Neuronal stem cell (in vitro differentiated cells): ENCODE data around the gene ARMH1.
"Not testable (repeated sequence)": the region's sequence is repeated elsewhere in the genome, so short reads cannot be mapped to it uniquely, and the experiment has no call there.

Source experiments
- DNase-seq: peaks from one replicate; pipeline ENCODE4 v3.0.0-alpha.2; 2013; ENCODE audit warnings: low spot score
- H2AFZ ChIP-seq: one replicate; pipeline ENCODE4 v1.6.1; 2013; ENCODE audit warnings: mild to moderate bottlenecking, low read length, inconsistent platforms
- H2AK5ac ChIP-seq: 2 replicates; pipeline ENCODE4 v1.6.1; 2013; ENCODE audit warnings: low read depth, mild to moderate bottlenecking, inconsistent platforms, low read length, moderate library complexity, mixed read lengths
- H2BK120ac ChIP-seq: 2 replicates; pipeline ENCODE4 v1.6.1; 2013; ENCODE audit warnings: low read depth, mild to moderate bottlenecking, inconsistent platforms, low read length, moderate library complexity, mixed read lengths
- H2BK12ac ChIP-seq: one replicate; pipeline ENCODE4 v1.6.1; 2013; ENCODE audit warnings: low read length, inconsistent platforms
- H2BK15ac ChIP-seq: 2 replicates; pipeline ENCODE4 v1.6.1; 2013; ENCODE audit warnings: mild to moderate bottlenecking, low read length, inconsistent platforms, mixed read lengths
- H2BK5ac ChIP-seq: one replicate; pipeline ENCODE4 v1.6.1; 2013; ENCODE audit warnings: inconsistent platforms, mild to moderate bottlenecking, low read length, moderate library complexity
- H3K14ac ChIP-seq: one replicate; pipeline ENCODE4 v1.6.1; 2013; ENCODE audit warnings: low read length, inconsistent platforms
- H3K18ac ChIP-seq: 2 replicates; pipeline ENCODE4 v1.6.1; 2013; ENCODE audit warnings: low read length, inconsistent platforms
- H3K23ac ChIP-seq: 2 replicates; pipeline ENCODE4 v1.6.1; 2013; ENCODE audit warnings: low read depth, mild to moderate bottlenecking, mixed read lengths, low read length, inconsistent platforms; ENCODE audit not compliant: poor library complexity
- H3K27ac ChIP-seq: replicated peaks from 3 replicates; pipeline ENCODE4 v1.5.1; 2013; ENCODE audit warnings: low read length, inconsistent platforms
- H3K27me3 ChIP-seq, 3 experiments: 2 replicates each; pipeline ENCODE4 v1.6.1; 2013; ENCODE audit warnings: low read length in 3 of 3, mild to moderate bottlenecking in 2 of 3, inconsistent platforms in 1 of 3, low read depth in 1 of 3, mixed read lengths in 1 of 3, moderate library complexity in 1 of 3; ENCODE audit not compliant: control insufficient read depth in 3 of 3, insufficient read depth in 3 of 3
- H3K36me3 ChIP-seq, 2 donors: replicated peaks in 1 of 2; 2 replicates each; pipeline ENCODE4 v1.6.1; 2013; ENCODE audit warnings: low read length in 2 of 2; ENCODE audit not compliant: control insufficient read depth in 2 of 2, insufficient read depth in 2 of 2
- H3K4ac ChIP-seq: 2 replicates; pipeline ENCODE4 v1.6.1; 2013; ENCODE audit warnings: inconsistent platforms, mild to moderate bottlenecking, low read length, moderate library complexity
- H3K4me1 ChIP-seq, 2 donors: 1 replicate in 1 of 2; 2 replicates in 1 of 2; pipeline ENCODE4 v1.6.1; 2013; ENCODE audit warnings: low read length in 2 of 2, low read depth in 1 of 2; ENCODE audit not compliant: control insufficient read depth in 2 of 2, insufficient read depth in 1 of 2
- H3K4me2 ChIP-seq: one replicate; pipeline ENCODE4 v1.6.1; 2013; ENCODE audit warnings: mild to moderate bottlenecking, low read length, inconsistent platforms; ENCODE audit not compliant: insufficient read depth, poor library complexity, severe bottlenecking
- H3K4me3 ChIP-seq, 2 donors: 2 replicates each; pipeline ENCODE4 v1.5.1; 2013; ENCODE audit warnings: low read length in 2 of 2, mild to moderate bottlenecking in 2 of 2, inconsistent platforms in 1 of 2, moderate library complexity in 1 of 2
- H3K79me1 ChIP-seq: one replicate; pipeline ENCODE4 v1.6.1; 2013; ENCODE audit warnings: low read depth, mild to moderate bottlenecking, inconsistent platforms, low read length, moderate library complexity
- H3K9ac ChIP-seq: one replicate; pipeline ENCODE4 v1.6.1; 2013; ENCODE audit warnings: mild to moderate bottlenecking, low read depth, low read length, inconsistent platforms; ENCODE audit not compliant: poor library complexity
- H3K9me3 ChIP-seq, 2 donors: replicated peaks in 1 of 2; 2 replicates each; pipeline versions ENCODE3 to v1.6.1; 2013; ENCODE audit warnings: low read length in 2 of 2, mild to moderate bottlenecking in 2 of 2, inconsistent platforms in 1 of 2, low read depth in 1 of 2, mixed read lengths in 1 of 2, moderate library complexity in 1 of 2; ENCODE audit not compliant: control insufficient read depth in 2 of 2, insufficient read depth in 1 of 2
- H4K8ac ChIP-seq: one replicate; pipeline ENCODE4 v1.6.1; 2013; ENCODE audit warnings: low read depth, mild to moderate bottlenecking, inconsistent platforms, low read length, moderate library complexity
- H4K91ac ChIP-seq: one replicate; pipeline ENCODE4 v1.6.1; 2013; ENCODE audit warnings: low read length, low read depth, mild to moderate bottlenecking, inconsistent platforms; ENCODE audit not compliant: poor library complexity
- WGBS, 2 donors: extraction: QIAGEN DNeasy Blood & Tissue Kit; methylation state at CpG; one replicate each; pipeline ENCODE4 v1.1.7; 2013; ENCODE audit warnings: missing lambda C conversion rate in 2 of 2, mixed read lengths in 1 of 2; ENCODE audit not compliant: insufficient read length in 2 of 2, insufficient replicate concordance in 1 of 2; ENCODE audit errors: extremely low coverage in 2 of 2; 5-methylcytosine and 5-hydroxymethylcytosine counted together

ARMH1 gene

GRCh38 chr1:44738953-44739306 is 64.4 kb downstream of the ARMH1 start:
- no CpG with 5 or more reads among the region's 1 CpG for WGBS, 2 donors
- H3K4me3 ChIP-seq = peak overlapping the region in 1 of 2 donors; percentile 81

GRCh38 chr1:44739307-44740178 is 65.0 kb downstream of the ARMH1 start, which contains the start of gene KIF2C:
TSS of gene KIF2C (plus strand) at chr1:44739837. CDS start at chr1:44739933, 96 bp downstream.
- no peaks in the 10 kb centered on the region for H3K27me3 ChIP-seq
- H4K91ac ChIP-seq = peak within 1 kb of the TSS; percentile 22
- peak within 1 kb of the TSS; percentile 94 for H3K23ac ChIP-seq
- H2BK12ac ChIP-seq = no peak within 1 kb of the TSS
- H3K4me1 ChIP-seq = peaks cover 6 to 8% of the 10 kb centered on the region in 2 donors
- peaks cover 12 to 34% of the 10 kb centered on the region in 2 donors for H3K36me3 ChIP-seq
- H3K79me1 ChIP-seq = peaks cover 8% of the 10 kb centered on the region
- H2BK15ac ChIP-seq = peak within 1 kb of the TSS; percentile 93
- H3K4me3 ChIP-seq = peak within 1 kb of the TSS; percentile 81 to 89
- peak within 1 kb of the TSS; percentile 91 for H3K9ac ChIP-seq
- H3K4me2 ChIP-seq = peak within 1 kb of the TSS; percentile 78
- no CpG with 5 or more reads among the region's 57 CpGs for WGBS, 2 donors
- H4K8ac ChIP-seq = peak within 1 kb of the TSS; percentile 9
- peak within 1 kb of the TSS; percentile 71 for H2BK5ac ChIP-seq
- peak; percentile 89 for DNase-seq
- peak within 1 kb of the TSS; percentile 88 for H2AFZ ChIP-seq
- peak within 1 kb of the TSS; percentile 78 for H3K27ac ChIP-seq
- peak within 1 kb of the TSS; percentile 58 for H3K14ac ChIP-seq
- H3K18ac ChIP-seq = peak within 1 kb of the TSS; percentile 94
- peaks cover 0 to 3% of the 10 kb centered on the region in 2 donors for H3K9me3 ChIP-seq
- peak within 1 kb of the TSS; percentile 74 for H2BK120ac ChIP-seq
- no peak within 1 kb of the TSS for H2AK5ac ChIP-seq
- H3K4ac ChIP-seq = peak within 1 kb of the TSS; percentile 90

More at GRCh38 chr1:44738953-44739306, 64.4 kb downstream of the ARMH1 start:
- H4K91ac ChIP-seq, H2BK12ac ChIP-seq, H3K27me3 ChIP-seq, H3K14ac ChIP-seq, H3K4me1 ChIP-seq, H2BK120ac ChIP-seq, H3K23ac ChIP-seq, H3K9me3 ChIP-seq, H3K18ac ChIP-seq, H2BK5ac ChIP-seq, H3K27ac ChIP-seq, H4K8ac ChIP-seq, DNase-seq, H2AK5ac ChIP-seq, H2BK15ac ChIP-seq, H3K9ac ChIP-seq, H3K79me1 ChIP-seq, H3K4ac ChIP-seq: not testable (repeated sequence)
- peak overlapping the region; percentile 88 for H2AFZ ChIP-seq
- H3K36me3 ChIP-seq = peaks cover 8 to 28% of the 10 kb centered on the region in 2 donors
- peak overlapping the region; percentile 61 for H3K4me2 ChIP-seq

- H3K27ac ChIP-seq = peak overlapping the region; percentile 78
- H3K18ac ChIP-seq = peak overlapping the region; percentile 94
These were observed 65.7 kb downstream of the ARMH1 start for GRCh38 chr1:44740179-44740617.

GRCh38 chr1:44743211-44743610 is 68.7 kb downstream of the ARMH1 start:
- Histone ChIP-seq H3K18ac (no peak overlapping the region), H3K36me3 (peaks cover 28 to 64% of the 10 kb centered on the region in 2 donors), H3K4me1 (peaks cover 6% of the 10 kb centered on the region in 2 donors), H3K27ac (no peak overlapping the region), H3K9me3 (peaks cover 0 to 4% of the 10 kb centered on the region in 2 donors), H2AFZ (no peak overlapping the region), H2BK120ac (no peak overlapping the region), H3K4ac (no peak overlapping the region), H2BK5ac (no peak overlapping the region), H3K14ac (no peak overlapping the region), H4K91ac (no peak overlapping the region), H3K9ac (no peak overlapping the region), H2BK15ac (no peak overlapping the region), H2AK5ac (no peak overlapping the region), H4K8ac (no peak overlapping the region), H3K27me3 (no peaks in the 10 kb centered on the region), H3K4me3 (no peak overlapping the region), H2BK12ac (no peak overlapping the region), H3K23ac (no peak overlapping the region), H3K79me1 (peaks cover 8% of the 10 kb centered on the region), H3K4me2 (no peak overlapping the region)
- DNase-seq = no peak
- WGBS, 2 donors = no CpG with 5 or more reads among the region's 1 CpG

More at GRCh38 chr1:44740179-44740617, 65.7 kb downstream of the ARMH1 start:
- no CpG with 5 or more reads among the region's 14 CpGs for WGBS, 2 donors
- Histone ChIP-seq H2BK15ac (peak overlapping the region; percentile 93), H3K9me3 (peaks cover 0 to 3% of the 10 kb centered on the region in 2 donors), H3K23ac (peak overlapping the region; percentile 94), H3K14ac (peak overlapping the region; percentile 58), H3K4ac (peak overlapping the region; percentile 90), H2AK5ac (no peak overlapping the region), H3K4me1 (peaks cover 6% of the 10 kb centered on the region in 2 donors), H3K4me3 (peak overlapping the region; percentile 81 to 89), H3K27me3 (no peaks in the 10 kb centered on the region), H3K9ac (peak overlapping the region; percentile 91), H4K91ac (no peak overlapping the region), H3K79me1 (peaks cover 8% of the 10 kb centered on the region), H2BK12ac (no peak overlapping the region), H4K8ac (no peak overlapping the region), H3K4me2 (peak overlapping the region; percentile 78), H3K36me3 (peaks cover 13 to 37% of the 10 kb centered on the region in 2 donors), H2AFZ (peak overlapping the region; percentile 82), H2BK5ac (peak overlapping the region; percentile 71), H2BK120ac (peak overlapping the region; percentile 74)
- DNase-seq = no peak
